Stimulated activated CD8-positive, alpha-beta memory T cell treated with anti-CD3 and anti-CD28 coated beads, Interleukin-4, amount 100 ng/mL, for 24 hours (primary cell): ENCODE data around the gene PPFIBP2.

Experiments used
- DNase-seq: peaks from one replicate; pipeline ENCODE4 v3.0.0-alpha.2; 2020; ENCODE audit warnings: low read depth

PPFIBP2 gene

GRCh38 chr11:7577291-7578190 lies 63.7 kb downstream of the PPFIBP2 start:
- DNase-seq: no peak

GRCh38 chr11:7578276-7578955 lies 64.6 kb downstream of the PPFIBP2 start:
- DNase-seq: no peak

GRCh38 chr11:7579361-7579791 lies 65.6 kb downstream of the PPFIBP2 start:
- DNase-seq: no peak

- DNase-seq: no peak
Measured at GRCh38 chr11:7581021-7581590, 67.3 kb downstream of the PPFIBP2 start.

- no peak for DNase-seq
Measured at GRCh38 chr11:7582338-7582985, 68.7 kb downstream of the PPFIBP2 start.

- no peak for DNase-seq
Measured at GRCh38 chr11:7583248-7583647, 69.4 kb downstream of the PPFIBP2 start.

GRCh38 chr11:7584910-7585309 lies 71.1 kb downstream of the PPFIBP2 start:
- DNase-seq: no peak

GRCh38 chr11:7585816-7586215 lies 72.0 kb downstream of the PPFIBP2 start:
- DNase-seq: no peak

GRCh38 chr11:7586376-7586775 lies 72.6 kb downstream of the PPFIBP2 start:
- no peak for DNase-seq

DNA sequence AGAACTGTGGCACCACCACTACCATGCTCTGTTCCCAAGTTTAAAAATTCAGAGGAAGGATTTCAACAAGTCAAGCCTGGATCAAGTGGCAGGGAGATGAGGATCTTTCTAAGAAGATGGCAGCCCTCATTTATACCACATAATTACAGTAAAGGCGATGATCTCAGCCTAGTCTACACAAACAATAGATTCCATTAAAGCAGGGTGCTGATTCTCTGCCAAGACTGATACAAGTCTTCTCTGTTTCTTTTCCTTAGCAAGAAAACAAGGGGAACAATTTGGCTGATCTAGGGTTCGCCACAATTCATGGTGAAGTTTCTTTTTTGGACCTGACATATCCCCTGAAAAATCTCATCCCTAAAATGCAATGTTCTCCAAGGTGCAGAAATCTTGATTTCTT lies 73.9 kb downstream of the PPFIBP2 start:
- no peak for DNase-seq

GRCh38 chr11:7589861-7590260 lies 76.1 kb downstream of the PPFIBP2 start:
- no peak for DNase-seq

DNA sequence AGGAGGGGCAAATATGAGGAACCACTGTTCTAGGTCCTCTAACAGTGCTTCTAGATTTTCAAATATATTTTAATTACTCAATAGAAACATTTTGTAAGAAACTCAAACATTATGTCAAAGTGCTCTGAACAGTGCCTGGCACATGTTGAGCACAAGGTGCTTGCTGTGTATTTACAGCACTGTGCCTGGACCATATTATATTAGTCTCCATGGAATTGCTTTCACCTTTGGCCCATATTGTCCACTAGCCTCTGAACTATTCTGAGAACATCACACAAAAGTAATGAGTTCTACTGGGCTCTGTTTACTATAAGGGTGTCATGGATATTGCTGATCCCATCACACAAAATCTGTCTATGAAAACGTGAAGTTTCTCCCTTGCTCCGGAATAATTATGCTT lies 76.7 kb downstream of the PPFIBP2 start:
- no peak for DNase-seq

- DNase-seq: no peak
Measured at GRCh38 chr11:7591107-7591894, 77.5 kb downstream of the PPFIBP2 start.

- no peak for DNase-seq
Measured at GRCh38 chr11:7591987-7592386, 78.2 kb downstream of the PPFIBP2 start.

DNA sequence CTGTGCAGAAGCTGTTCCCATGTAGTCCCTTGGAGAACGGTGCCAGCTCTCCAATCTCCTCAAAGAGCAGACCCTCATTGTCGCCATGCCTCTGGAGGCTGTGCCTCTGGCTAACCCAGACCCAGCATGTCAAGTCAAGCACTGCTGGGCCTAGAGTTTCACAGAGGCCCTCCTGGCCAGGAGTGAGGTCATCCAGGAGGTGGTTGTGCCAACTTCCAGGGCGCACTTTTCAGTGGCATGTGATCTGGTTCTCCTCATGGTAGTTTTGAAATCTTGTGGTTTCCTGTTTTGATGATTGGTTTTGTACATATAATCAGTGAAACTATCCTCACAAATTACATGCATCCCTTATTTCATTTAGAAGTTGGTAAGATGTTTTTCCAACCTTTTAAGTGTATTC lies 78.9 kb downstream of the PPFIBP2 start:
- no peak for DNase-seq

DNA sequence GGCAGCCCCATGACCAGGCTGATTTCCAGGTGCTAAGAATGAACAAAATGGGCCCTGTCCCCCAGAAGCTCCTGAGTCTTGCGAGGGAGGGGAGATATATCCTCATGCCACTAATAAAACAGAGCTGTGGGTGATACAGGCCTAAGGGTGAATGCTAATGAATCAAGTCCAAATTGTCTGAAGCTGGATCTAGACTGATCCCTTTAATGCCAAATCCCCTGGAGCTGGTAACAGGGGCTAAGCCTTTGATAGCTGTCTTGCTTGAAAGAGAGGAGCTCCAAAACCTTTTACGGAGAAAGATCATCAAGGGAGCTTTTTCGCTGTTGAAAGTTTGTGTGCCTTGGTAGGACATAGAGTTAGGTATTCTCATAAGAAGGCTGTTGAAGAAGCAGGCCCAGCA lies 79.7 kb downstream of the PPFIBP2 start:
- no peak for DNase-seq

GRCh38 chr11:7595016-7595866 lies 81.4 kb downstream of the PPFIBP2 start:
- DNase-seq: no peak

- DNase-seq: no peak
Measured at GRCh38 chr11:7595951-7596350, 82.2 kb downstream of the PPFIBP2 start.

GRCh38 chr11:7596975-7597391 lies 83.2 kb downstream of the PPFIBP2 start:
- no peak for DNase-seq

- DNase-seq: no peak
Measured at GRCh38 chr11:7597620-7598019, 83.8 kb downstream of the PPFIBP2 start.

GRCh38 chr11:7599209-7599608 lies 85.4 kb downstream of the PPFIBP2 start:
- DNase-seq: no peak
